DOHH2 (cell line): Measurements from ENCODE around the gene AXIN2.

Source experiments
- H3F3A ChIP-seq: fragments of 200-600 bp; sonication (generic), shearing (Covaris generic); 2 replicates; pipeline ENCODE4 v1.6.0; 2016; ENCODE audit warnings: antibody characterized with exemption, mild to moderate bottlenecking; ENCODE audit not compliant: control insufficient read depth, insufficient read depth
- H3K27ac ChIP-seq: fragments of 200-600 bp; sonication (generic); 2 replicates; pipeline ENCODE4 v1.5.1; 2014; ENCODE audit warnings: low read depth, mild to moderate bottlenecking, low read length, moderate library complexity
- H3K27me3 ChIP-seq: fragments of 200-600 bp; sonication (generic); 2 replicates; pipeline ENCODE4 v1.6.1; 2014; ENCODE audit warnings: mild to moderate bottlenecking, low read length, mixed read lengths; ENCODE audit not compliant: control insufficient read depth
- H3K36me3 ChIP-seq: fragments of 200-600 bp; sonication (generic); 2 replicates; pipeline ENCODE4 v1.6.1; 2014; ENCODE audit warnings: mild to moderate bottlenecking, low read length, moderate library complexity, mixed read lengths; ENCODE audit not compliant: control insufficient read depth
- H3K4me1 ChIP-seq: fragments of 200-600 bp; sonication (generic); 2 replicates; pipeline ENCODE4 v1.6.1; 2014; ENCODE audit warnings: mild to moderate bottlenecking, low read length, mixed read lengths; ENCODE audit not compliant: control insufficient read depth
- H3K4me2 ChIP-seq: fragments of 200-600 bp; sonication (generic); 2 replicates; pipeline ENCODE4 v1.6.0; 2014; ENCODE audit warnings: mild to moderate bottlenecking, low read length, moderate library complexity
- H3K4me3 ChIP-seq: fragments of 200-600 bp; sonication (generic); 2 replicates; pipeline ENCODE4 v1.5.1; 2014; ENCODE audit warnings: mild to moderate bottlenecking, low read length, mixed read lengths
- H3K79me2 ChIP-seq: fragments of 200-600 bp; sonication (generic); 2 replicates; pipeline ENCODE4 v1.6.1; 2014; ENCODE audit warnings: mild to moderate bottlenecking, low read length, mixed read lengths; ENCODE audit not compliant: control insufficient read depth
- H3K9me2 ChIP-seq: fragments of 200-600 bp; sonication (generic); replicated peaks from 2 replicates; pipeline ENCODE4 v1.6.1; 2014; ENCODE audit warnings: mild to moderate bottlenecking, low read length, mixed read lengths; ENCODE audit not compliant: control insufficient read depth
- H3K9me3 ChIP-seq: fragments of 200-600 bp; sonication (generic); 2 replicates; pipeline ENCODE4 v1.6.1; 2014; ENCODE audit warnings: antibody characterized with exemption, low read length, mixed read lengths; ENCODE audit not compliant: control insufficient read depth, insufficient read depth
- H4K20me1 ChIP-seq: fragments of 200-600 bp; sonication (generic); 2 replicates; pipeline ENCODE4 v1.6.0; 2014; ENCODE audit warnings: low read depth, mild to moderate bottlenecking, antibody characterized with exemption, low read length, moderate library complexity; ENCODE audit not compliant: control insufficient read depth, insufficient read depth
- EZH2phosphoT487 ChIP-seq: fragments of 200-600 bp; sonication (generic); IDR thresholded peaks from 2 replicates; pipeline ENCODE4 v1.6.1; 2017; ENCODE audit warnings: borderline replicate concordance, mild to moderate bottlenecking, antibody characterized with exemption, low read length, moderate library complexity, mixed read lengths
- TF ChIP-seq, protein P1 (sequence below): fragments of 200-600 bp; sonication (generic); IDR thresholded peaks from one replicate; pipeline ENCODE4 v1.5.1; 2014; ENCODE audit warnings: antibody characterized with exemption, mild to moderate bottlenecking, low read depth, low read length; ENCODE audit not compliant: poor library complexity, severe bottlenecking

AXIN2 gene

DNA sequence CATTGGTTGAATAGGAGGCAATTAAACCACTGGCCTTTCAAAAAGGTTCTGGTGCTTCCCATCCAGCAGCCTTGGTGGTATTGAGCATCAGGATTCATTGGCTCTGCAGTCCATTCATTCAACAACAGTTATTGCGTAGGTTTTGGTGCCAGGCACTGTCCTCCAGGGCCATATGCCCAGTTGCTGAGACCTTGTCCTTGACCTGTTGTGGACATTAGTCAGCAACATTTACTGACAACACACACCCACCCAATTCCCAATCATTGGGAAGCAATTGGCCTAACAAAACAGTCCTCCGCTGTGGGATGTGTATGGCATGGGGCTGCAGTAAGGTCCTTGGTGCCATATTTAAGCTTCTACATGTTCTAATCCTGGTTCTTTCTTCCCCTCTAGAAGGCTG is 82.2 kb downstream of the AXIN2 start:
- H3K4me1 ChIP-seq = no peaks in the 10 kb centered on the region
- H3K9me3 ChIP-seq = no peaks in the 10 kb centered on the region
- H3K27me3 ChIP-seq = no peaks in the 10 kb centered on the region

More for the DNA sequence above, 82.2 kb downstream of the AXIN2 start:
- no peaks in the 10 kb centered on the region for H3K9me2 ChIP-seq
- H3K4me2 ChIP-seq = no peak overlapping the region
- H4K20me1 ChIP-seq = no peaks in the 10 kb centered on the region
- H3K27ac ChIP-seq = no peak overlapping the region
- H3F3A ChIP-seq = no peaks in the 10 kb centered on the region
- TF ChIP-seq, protein P1, sequence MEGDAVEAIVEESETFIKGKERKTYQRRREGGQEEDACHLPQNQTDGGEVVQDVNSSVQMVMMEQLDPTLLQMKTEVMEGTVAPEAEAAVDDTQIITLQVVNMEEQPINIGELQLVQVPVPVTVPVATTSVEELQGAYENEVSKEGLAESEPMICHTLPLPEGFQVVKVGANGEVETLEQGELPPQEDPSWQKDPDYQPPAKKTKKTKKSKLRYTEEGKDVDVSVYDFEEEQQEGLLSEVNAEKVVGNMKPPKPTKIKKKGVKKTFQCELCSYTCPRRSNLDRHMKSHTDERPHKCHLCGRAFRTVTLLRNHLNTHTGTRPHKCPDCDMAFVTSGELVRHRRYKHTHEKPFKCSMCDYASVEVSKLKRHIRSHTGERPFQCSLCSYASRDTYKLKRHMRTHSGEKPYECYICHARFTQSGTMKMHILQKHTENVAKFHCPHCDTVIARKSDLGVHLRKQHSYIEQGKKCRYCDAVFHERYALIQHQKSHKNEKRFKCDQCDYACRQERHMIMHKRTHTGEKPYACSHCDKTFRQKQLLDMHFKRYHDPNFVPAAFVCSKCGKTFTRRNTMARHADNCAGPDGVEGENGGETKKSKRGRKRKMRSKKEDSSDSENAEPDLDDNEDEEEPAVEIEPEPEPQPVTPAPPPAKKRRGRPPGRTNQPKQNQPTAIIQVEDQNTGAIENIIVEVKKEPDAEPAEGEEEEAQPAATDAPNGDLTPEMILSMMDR = no peak
- no peak for TF ChIP-seq EZH2phosphoT487
- H3K79me2 ChIP-seq = no peaks in the 10 kb centered on the region
- no peak overlapping the region for H3K4me3 ChIP-seq
- no peaks in the 10 kb centered on the region for H3K36me3 ChIP-seq
